ENCODE data around the gene HS6ST3. TPM values are rescaled to one million over a fixed set of nuclear protein-coding genes. Genes with fewer than 3 reads are reported as not detected.

The HS6ST3 gene
- total RNA-seq, 8 experiments from 2014 or later, result 0.04 to 17.2 (median 4.5) TPM

DNA sequence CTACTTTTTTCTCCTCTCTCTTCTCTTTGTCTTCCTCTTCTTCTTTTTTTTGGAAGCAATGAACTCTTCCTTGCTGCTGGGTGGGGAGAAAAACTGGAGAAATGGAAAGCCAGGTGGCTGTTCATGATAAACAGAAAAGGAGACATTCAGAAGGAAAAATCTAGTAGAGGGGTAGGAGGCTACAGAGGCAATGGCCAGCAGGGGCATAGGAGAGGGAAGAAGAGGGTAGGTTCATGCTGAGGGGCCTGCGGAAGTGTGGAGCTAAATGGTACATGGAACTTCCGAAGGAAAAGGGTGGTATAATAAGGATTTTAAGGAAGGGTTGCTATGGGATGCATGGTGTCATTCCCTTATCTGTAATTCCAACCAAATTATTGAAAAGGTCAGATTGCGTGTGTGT, 17.5 kb upstream of the HS6ST3 start:
- ATAC-seq (replicated peaks in 6 of 8), result no peak
- WGBS, 10 experiments, result 58 to 93% (median 79%) methylated on average over 2 to 3 of the region's 3 CpGs; no CpG with 5 or more reads in 4 of the 10 experiments

DNA sequence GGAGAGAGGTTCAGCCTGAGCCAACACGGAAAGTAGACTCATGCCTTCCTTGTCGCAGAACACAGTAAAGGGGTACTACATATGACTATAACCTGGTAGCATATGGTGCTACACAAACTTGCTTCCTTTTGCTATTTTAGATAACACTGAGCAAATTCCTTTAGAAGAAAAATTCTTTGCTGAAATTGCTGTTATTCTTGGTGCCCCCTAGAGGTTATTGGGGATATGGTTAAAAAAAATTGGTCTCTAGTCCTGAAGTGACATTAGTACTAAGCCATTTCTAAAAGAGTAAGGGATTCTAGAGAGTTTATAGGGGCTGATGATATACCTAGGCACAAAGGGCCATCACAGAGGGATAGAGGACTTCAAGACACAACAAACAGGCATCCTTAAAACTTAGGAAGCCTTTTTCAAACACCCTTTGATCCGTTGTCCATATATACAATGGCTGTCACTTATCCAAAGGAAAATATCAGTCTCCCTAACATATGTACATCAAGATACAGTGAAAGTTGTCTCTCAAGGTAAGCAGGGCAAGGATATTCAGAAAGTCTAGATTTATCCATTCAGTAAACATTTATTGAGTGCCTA, 13.9 kb upstream of the HS6ST3 start:
- in situ Hi-C loops (cut with MboI; ENCODE audit: low pct_unique_long_range_greater_than_20kb in 2 of 9, low sequenced_read_pairs in 9 of 9, unreplicated experiment in 9 of 9), result no loop called here
- WGBS, 10 experiments, result 29 to 100% (median 80%) methylated on average over 1 to 3 of the region's 3 CpGs; no CpG with 5 or more reads in 1 of the 10 experiments
- peak in 1 of 8 experiments; percentile 42 for ATAC-seq (replicated peaks in 6 of 8)
- Histone ChIP-seq H3K27ac (no peak overlapping the region), H3K4me3 (no peak overlapping the region), H3K4me1 (replicated peaks in 1 of 2) (no peaks in the 10 kb centered on the region)

More for the DNA sequence above, 17.5 kb upstream of the HS6ST3 start:
- Histone ChIP-seq H3K27ac (no peak overlapping the region), H3K4me3 (no peak overlapping the region), H3K4me1 (replicated peaks in 1 of 2) (no peaks in the 10 kb centered on the region)
- in situ Hi-C loops (cut with MboI; ENCODE audit: low pct_unique_long_range_greater_than_20kb in 2 of 9, low sequenced_read_pairs in 9 of 9, unreplicated experiment in 9 of 9), result no loop called here

GRCh38 chr13:96080676-96081075, 9.2 kb upstream of the HS6ST3 start:
- H3K4me1 ChIP-seq (replicated peaks in 1 of 2), result no peaks in the 10 kb centered on the region
- H3K27ac ChIP-seq, result no peak overlapping the region
- 17 to 100% (median 80%) methylated on average over 1 to 5 of the region's 5 CpGs; no CpG with 5 or more reads in 1 of the 10 experiments for WGBS, 10 experiments
- in situ Hi-C loops (cut with MboI; ENCODE audit: low pct_unique_long_range_greater_than_20kb in 2 of 9, low sequenced_read_pairs in 9 of 9, unreplicated experiment in 9 of 9), result no loop called here
- ATAC-seq (replicated peaks in 6 of 8), result no peak
- H3K4me3 ChIP-seq, result no peak overlapping the region

- no peak for ATAC-seq (replicated peaks in 6 of 8)
- WGBS, 10 experiments, result 0 to 67% (median 44%) methylated on average over 1 to 2 of the region's 2 CpGs; no CpG with 5 or more reads in 3 of the 10 experiments
- in situ Hi-C loops (cut with MboI; ENCODE audit: low pct_unique_long_range_greater_than_20kb in 2 of 9, low sequenced_read_pairs in 9 of 9, unreplicated experiment in 9 of 9), result no loop called here
Observed at GRCh38 chr13:96081888-96082287, 8.0 kb upstream of the HS6ST3 start.

DNA sequence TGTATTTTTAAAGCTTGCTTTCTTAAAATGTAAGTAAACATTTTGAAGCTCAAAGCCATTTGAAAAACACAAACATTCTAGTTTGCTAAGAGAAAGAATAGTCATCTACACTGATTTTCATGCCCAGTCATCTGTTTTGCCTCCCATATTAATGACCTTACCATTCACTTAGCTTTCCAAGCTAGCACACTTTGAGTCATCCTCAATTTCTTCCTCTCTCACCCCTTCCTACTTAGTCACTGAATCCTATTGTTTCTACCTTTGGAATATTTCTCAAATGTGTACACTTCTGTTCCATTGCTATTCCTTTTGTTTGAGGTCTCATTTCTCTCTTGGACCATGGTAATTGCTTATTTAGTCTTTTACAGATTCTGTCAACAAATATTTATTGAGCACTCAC, 7.3 kb upstream of the HS6ST3 start:
- H3K4me3 ChIP-seq, result no peak overlapping the region
- in situ Hi-C loops (cut with MboI; ENCODE audit: low pct_unique_long_range_greater_than_20kb in 2 of 9, low sequenced_read_pairs in 9 of 9, unreplicated experiment in 9 of 9), result no loop called here
- no peak overlapping the region for H3K27ac ChIP-seq
- no peaks in the 10 kb centered on the region for H3K4me1 ChIP-seq (replicated peaks in 1 of 2)
- no peak for ATAC-seq (replicated peaks in 6 of 8)

More at GRCh38 chr13:96081888-96082287, 8.0 kb upstream of the HS6ST3 start:
- Histone ChIP-seq H3K4me1 (replicated peaks in 1 of 2) (no peaks in the 10 kb centered on the region), H3K27ac (no peak overlapping the region), H3K4me3 (no peak overlapping the region)

GRCh38 chr13:96086736-96087135, 3.2 kb upstream of the HS6ST3 start:
- 57 to 100% (median 88%) methylated on average over 1 of the region's 1 CpG; no CpG with 5 or more reads in 2 of the 10 experiments for WGBS, 10 experiments
- no peak for ATAC-seq (replicated peaks in 6 of 8)
- in situ Hi-C loops (cut with MboI; ENCODE audit: low pct_unique_long_range_greater_than_20kb in 2 of 9, low sequenced_read_pairs in 9 of 9, unreplicated experiment in 9 of 9), result no loop called here
- Histone ChIP-seq H3K27ac (no peak overlapping the region), H3K4me3 (no peak overlapping the region), H3K4me1 (replicated peaks in 1 of 2) (no peaks in the 10 kb centered on the region)

DNA sequence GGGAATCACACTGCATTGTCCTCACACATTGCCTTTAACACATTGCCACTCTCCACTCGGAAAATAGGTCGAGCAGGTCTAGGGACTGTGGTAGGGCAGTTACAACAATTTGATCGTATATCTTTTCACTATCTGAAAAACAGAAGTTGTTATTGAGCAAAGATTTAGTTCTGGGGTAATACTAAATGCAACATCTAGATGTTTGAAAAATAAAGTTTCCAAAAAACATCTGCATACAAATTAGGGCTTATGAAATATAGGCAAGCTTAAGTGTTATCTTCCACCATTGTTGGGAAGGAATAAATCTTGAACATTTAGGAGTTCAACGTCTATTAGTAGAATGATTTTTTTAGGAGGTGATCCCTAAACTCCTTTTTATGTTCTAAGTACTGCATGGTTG, 768 bp upstream of the HS6ST3 start:
- ATAC-seq (replicated peaks in 6 of 8), result no peak
- H3K4me3 ChIP-seq, result peak overlapping the region in 3 of 5 donors; percentile 46 to 74 (median 56)
- in situ Hi-C loops (cut with MboI; ENCODE audit: low pct_unique_long_range_greater_than_20kb in 2 of 9, low sequenced_read_pairs in 9 of 9, unreplicated experiment in 9 of 9), result no loop called here
- no peak overlapping the region for H3K27ac ChIP-seq
- H3K4me1 ChIP-seq (replicated peaks in 1 of 2), result peaks cover 0 to 6% of the 10 kb centered on the region in 2 donors
- 17 to 88% (median 63%) methylated on average over 1 to 4 of the region's 4 CpGs; no CpG with 5 or more reads in 2 of the 10 experiments for WGBS, 10 experiments

GRCh38 chr13:96090240-96091101, 564 bp downstream of the HS6ST3 start:
- Histone ChIP-seq H3K4me3 (peak overlapping the region; percentile 44 to 74 (median 56)), H3K4me1 (replicated peaks in 1 of 2) (peaks cover 0 to 6% of the 10 kb centered on the region in 2 donors), H3K27ac (no peak overlapping the region)
- in situ Hi-C loops (cut with MboI; ENCODE audit: low pct_unique_long_range_greater_than_20kb in 2 of 9, low sequenced_read_pairs in 9 of 9, unreplicated experiment in 9 of 9), result no loop called here
- WGBS, 10 experiments, result no CpG with 5 or more reads among the region's 133 CpGs
- peak; percentile 60 to 73 (median 66) for ATAC-seq (replicated peaks in 6 of 8)

- ATAC-seq (replicated peaks in 6 of 8), result peak in 6 of 8 experiments; percentile 12 to 43 (median 28)
- no peak overlapping the region for H3K27ac ChIP-seq
- H3K4me3 ChIP-seq, result peak overlapping the region; percentile 44 to 74 (median 56)
- WGBS, 10 experiments, result 0 to 20% (median 0%) methylated on average over 1 to 2 of the region's 57 CpGs; no CpG with 5 or more reads in 3 of the 10 experiments
- in situ Hi-C loops (cut with MboI; ENCODE audit: low pct_unique_long_range_greater_than_20kb in 2 of 9, low sequenced_read_pairs in 9 of 9, unreplicated experiment in 9 of 9), result no loop called here
- peaks cover 0 to 8% of the 10 kb centered on the region in 2 donors for H3K4me1 ChIP-seq (replicated peaks in 1 of 2)
Observed at GRCh38 chr13:96091164-96092117, 1.5 kb downstream of the HS6ST3 start.

GRCh38 chr13:96093296-96094006, 3.5 kb downstream of the HS6ST3 start:
- H3K27ac ChIP-seq, result no peak overlapping the region
- H3K4me1 ChIP-seq (replicated peaks in 1 of 2), result peaks cover 0 to 13% of the 10 kb centered on the region in 2 donors
- H3K4me3 ChIP-seq, result peak overlapping the region in 2 of 5 donors; percentile 44 to 74
- in situ Hi-C loops (cut with MboI; ENCODE audit: low pct_unique_long_range_greater_than_20kb in 2 of 9, low sequenced_read_pairs in 9 of 9, unreplicated experiment in 9 of 9), result no loop called here
- no peak for ATAC-seq (replicated peaks in 6 of 8)

- ATAC-seq (replicated peaks in 6 of 8), result no peak
- 14 to 100% (median 60%) methylated on average over 2 to 4 of the region's 4 CpGs for WGBS, 10 experiments
- Histone ChIP-seq H3K4me1 (replicated peaks in 1 of 2) (peaks cover 0 to 7% of the 10 kb centered on the region in 2 donors), H3K4me3 (no peak overlapping the region), H3K27ac (no peak overlapping the region)
- in situ Hi-C loops (cut with MboI; ENCODE audit: low pct_unique_long_range_greater_than_20kb in 2 of 9, low sequenced_read_pairs in 9 of 9, unreplicated experiment in 9 of 9), result no loop called here
Observed at GRCh38 chr13:96100457-96101220, 10.7 kb downstream of the HS6ST3 start.

GRCh38 chr13:96104516-96104915, 14.6 kb downstream of the HS6ST3 start:
- Histone ChIP-seq H3K4me1 (replicated peaks in 1 of 2) (no peaks in the 10 kb centered on the region), H3K4me3 (no peak overlapping the region), H3K27ac (no peak overlapping the region)
- ATAC-seq (replicated peaks in 6 of 8), result no peak
- in situ Hi-C loops (cut with MboI; ENCODE audit: low pct_unique_long_range_greater_than_20kb in 2 of 9, low sequenced_read_pairs in 9 of 9, unreplicated experiment in 9 of 9), result no loop called here
- 0 to 80% (median 29%) methylated on average over 1 to 2 of the region's 2 CpGs; no CpG with 5 or more reads in 3 of the 10 experiments for WGBS, 10 experiments

Data from motor neuron (in vitro differentiated cells).